ENCODE measurements around the gene CEPT1.

GRCh38 chr1:111223126-111223685, 83.2 kb downstream of the CEPT1 start:
- no peak for TF ChIP-seq CTCF (IDR thresholded peaks at IDR 0.05; ENCODE audit: extremely low read depth in 1 of 2, insufficient read depth in 1 of 2, low read depth in 1 of 2, low read length in 2 of 2)
- no peak for TF ChIP-seq POLR2A (IDR thresholded peaks at IDR 0.05; ENCODE audit: low read depth, low read length)
- no peak for TF ChIP-seq GATA2 (IDR thresholded peaks at IDR 0.05; ENCODE audit: insufficient read depth, insufficient read length, low read depth, low read length)
- no peak for TF ChIP-seq POLR2AphosphoS5 (IDR thresholded peaks at IDR 0.05; ENCODE audit: insufficient read depth, low read depth, low read length)
- TF ChIP-seq FOS (IDR thresholded peaks at IDR 0.05; ENCODE audit: borderline replicate concordance, insufficient read depth, low read length), result no peak
- TF ChIP-seq EZH2 (IDR thresholded peaks at IDR 0.05; ENCODE audit: borderline replicate concordance, low read depth, low read length, severe bottlenecking), result no peak
- no peak for TF ChIP-seq MAX (IDR thresholded peaks at IDR 0.05; ENCODE audit: insufficient read depth, insufficient read length)
- TF ChIP-seq JUN (IDR thresholded peaks at IDR 0.05; ENCODE audit: borderline replicate concordance, insufficient read depth, insufficient read length, low read depth), result no peak
- no peak for TF ChIP-seq MYC (IDR thresholded peaks at IDR 0.05; ENCODE audit: low read depth, low read length)

All from endothelial cell of umbilical vein (primary cell).